Mucosa of descending colon (tissue), 3 donors: ENCODE measurements around the gene PARD3B. TPM values are rescaled to one million over a fixed set of nuclear protein-coding genes. Genes with fewer than 3 reads are reported as not detected.

Source experiments
- ATAC-seq: fragments of 200-7000 bp; cut with Tn5 transposase; one replicate; pipeline ENCODE4 v1.9.1; 2020; ENCODE audit warnings: mild to moderate bottlenecking, moderate library complexity
- DNase-seq, 3 donors: peaks; one replicate each; pipeline ENCODE4 v3.0.0-alpha.2; 2020
- H3K36me3 ChIP-seq: fragments of 200-600 bp; one replicate; pipeline ENCODE4 v1.8.0; 2021; ENCODE audit warnings: low read depth, mild to moderate bottlenecking
- H3K4me1 ChIP-seq: fragments of 200-600 bp; one replicate; pipeline ENCODE4 v1.8.0; 2021; ENCODE audit warnings: low read depth, mild to moderate bottlenecking
- H3K4me3 ChIP-seq: fragments of 200-600 bp; one replicate; pipeline ENCODE4 v1.8.0; 2021; ENCODE audit warnings: mild to moderate bottlenecking
- H3K9me3 ChIP-seq: fragments of 200-600 bp; one replicate; pipeline ENCODE4 v1.8.0; 2021; ENCODE audit warnings: mild to moderate bottlenecking
- CTCF ChIP-seq: fragments of 200-600 bp; IDR thresholded peaks from one replicate; pipeline ENCODE4 v1.8.0; 2022; ENCODE audit warnings: antibody characterized with exemption, mild to moderate bottlenecking
- intact Hi-C, 2 donors: fragments of 100-400 bp; cut with DNase I in 1 of 2; cut with micrococcal nuclease in 1 of 2; formaldehyde crosslinking; loops; one replicate each; pipeline versions ENCODE4 v1.11.0 to v1.11.1; 2022; cut with DNase I, micrococcal nuclease
- total RNA-seq, 3 donors: library from RNA; stranded (reverse); fragmentation: NEBNext Ultra II Directional in 2 of 3; extraction: Animal tissue kit (Norgen Biotek cat#: 25700) in 2 of 3; gene quantifications; one replicate each; pipeline versions ENCODE4 v1.2.1 to v1.2.4, GENCODE V29; 2021 to 2023
- donor health status: DM: no; HTN: no; CAD: no; lungs with moderate emphysema.
- donor health status: DM: no; HTN: no; CAD: no.
- donor health status: DM: no; HTN: yes; CAD: no.

PARD3B gene
- total RNA-seq, 3 donors from 2014 or later, result 21.1 to 56.8 (median 44.0) TPM

GRCh38 chr2:204973616-204974015, 428.3 kb downstream of the PARD3B start:
- Histone ChIP-seq H3K4me3 (no peak overlapping the region), H3K4me1 (no peaks in the 10 kb centered on the region), H3K36me3 (no peaks in the 10 kb centered on the region), H3K9me3 (no peaks in the 10 kb centered on the region)
- no peak for TF ChIP-seq CTCF
- DNase-seq, result no peak
- intact Hi-C loops, result no loop called here
- ATAC-seq, result no peak

GRCh38 chr2:204974487-204974886, 429.2 kb downstream of the PARD3B start:
- no peak for TF ChIP-seq CTCF
- DNase-seq (no peak), ATAC-seq (no peak)
- Histone ChIP-seq H3K9me3 (no peaks in the 10 kb centered on the region), H3K36me3 (no peaks in the 10 kb centered on the region), H3K4me3 (no peak overlapping the region), H3K4me1 (no peaks in the 10 kb centered on the region)
- intact Hi-C loops, result no loop called here

GRCh38 chr2:204977914-204978313, 432.6 kb downstream of the PARD3B start:
- Histone ChIP-seq H3K4me1 (no peaks in the 10 kb centered on the region), H3K4me3 (no peak overlapping the region), H3K9me3 (no peaks in the 10 kb centered on the region), H3K36me3 (no peaks in the 10 kb centered on the region)
- ATAC-seq (no peak), DNase-seq (no peak)
- no peak for TF ChIP-seq CTCF
- intact Hi-C loops, result no loop called here

- no peaks in the 10 kb centered on the region for H3K36me3 ChIP-seq
- H3K4me1 ChIP-seq, result no peaks in the 10 kb centered on the region
- peak; percentile 16 for ATAC-seq
- TF ChIP-seq CTCF, result no peak
- no peaks in the 10 kb centered on the region for H3K9me3 ChIP-seq
- intact Hi-C loops, result no loop called here
- DNase-seq, result no peak
- no peak overlapping the region for H3K4me3 ChIP-seq
Observed at GRCh38 chr2:204982303-204982702, 437.0 kb downstream of the PARD3B start.

GRCh38 chr2:204984518-204984917, 439.2 kb downstream of the PARD3B start:
- no peak for DNase-seq
- no peak for ATAC-seq
- no peak overlapping the region for H3K4me3 ChIP-seq

More at GRCh38 chr2:204984518-204984917, 439.2 kb downstream of the PARD3B start:
- Histone ChIP-seq H3K9me3 (no peaks in the 10 kb centered on the region), H3K36me3 (no peaks in the 10 kb centered on the region), H3K4me1 (no peaks in the 10 kb centered on the region)
- intact Hi-C loops, result no loop called here
- no peak for TF ChIP-seq CTCF
